IPS-18a (cell line): Measurements from ENCODE around the gene IL22RA2.

Source experiments
- H3K27ac ChIP-seq: one replicate; pipeline ENCODE4 v1.5.1; 2013; ENCODE audit warnings: low read length
- H3K27me3 ChIP-seq: one replicate; pipeline ENCODE4 v1.6.1; 2013; ENCODE audit warnings: mild to moderate bottlenecking, low read length; ENCODE audit not compliant: control insufficient read depth, insufficient read depth
- H3K36me3 ChIP-seq: one replicate; pipeline ENCODE4 v1.6.1; 2013; ENCODE audit warnings: low read depth, low read length; ENCODE audit not compliant: control insufficient read depth
- H3K4me1 ChIP-seq: one replicate; pipeline ENCODE4 v1.6.1; 2013; ENCODE audit warnings: low read depth, low read length; ENCODE audit not compliant: control insufficient read depth
- H3K4me3 ChIP-seq: one replicate; pipeline ENCODE4 v1.5.1; 2013; ENCODE audit warnings: low read length
- H3K9ac ChIP-seq: one replicate; pipeline ENCODE4 v1.6.1; 2013; ENCODE audit warnings: mild to moderate bottlenecking, low read length, moderate library complexity
- H3K9me3 ChIP-seq: one replicate; pipeline ENCODE4 v1.6.1; 2013; ENCODE audit warnings: low read depth, low read length; ENCODE audit not compliant: control insufficient read depth

IL22RA2 gene

GRCh38 chr6:137163732-137164318 lies 9.6 kb downstream of the IL22RA2 start:
- H3K9ac ChIP-seq, result no peak overlapping the region
- peaks cover 12% of the 10 kb centered on the region for H3K9me3 ChIP-seq
- no peaks in the 10 kb centered on the region for H3K4me1 ChIP-seq
- H3K4me3 ChIP-seq, result no peak overlapping the region
- no peak overlapping the region for H3K27ac ChIP-seq
- H3K27me3 ChIP-seq, result no peaks in the 10 kb centered on the region
- no peaks in the 10 kb centered on the region for H3K36me3 ChIP-seq

GRCh38 chr6:137162692-137163306 lies 10.6 kb downstream of the IL22RA2 start:
- Histone ChIP-seq H3K36me3 (no peaks in the 10 kb centered on the region), H3K4me1 (no peaks in the 10 kb centered on the region), H3K4me3 (no peak overlapping the region), H3K27me3 (no peaks in the 10 kb centered on the region), H3K27ac (no peak overlapping the region), H3K9me3 (peaks cover 12% of the 10 kb centered on the region), H3K9ac (no peak overlapping the region)

- H3K9ac ChIP-seq, result no peak overlapping the region
- peaks cover 12% of the 10 kb centered on the region for H3K9me3 ChIP-seq
- H3K4me3 ChIP-seq, result no peak overlapping the region
- H3K4me1 ChIP-seq, result no peaks in the 10 kb centered on the region
- H3K36me3 ChIP-seq, result no peaks in the 10 kb centered on the region
- H3K27ac ChIP-seq, result no peak overlapping the region
- no peaks in the 10 kb centered on the region for H3K27me3 ChIP-seq
These were observed 11.5 kb downstream of the IL22RA2 start for GRCh38 chr6:137161949-137162348.

GRCh38 chr6:137160763-137161162 lies 12.7 kb downstream of the IL22RA2 start:
- Histone ChIP-seq H3K4me3 (no peak overlapping the region), H3K9ac (no peak overlapping the region), H3K4me1 (no peaks in the 10 kb centered on the region), H3K27me3 (no peaks in the 10 kb centered on the region), H3K9me3 (peaks cover 12% of the 10 kb centered on the region), H3K36me3 (no peaks in the 10 kb centered on the region), H3K27ac (no peak overlapping the region)

- Histone ChIP-seq H3K4me1 (no peaks in the 10 kb centered on the region), H3K4me3 (no peak overlapping the region), H3K36me3 (no peaks in the 10 kb centered on the region), H3K27ac (no peak overlapping the region), H3K9me3 (peaks cover 12% of the 10 kb centered on the region), H3K27me3 (no peaks in the 10 kb centered on the region), H3K9ac (no peak overlapping the region)
These were observed 13.5 kb downstream of the IL22RA2 start for GRCh38 chr6:137159912-137160311.

- no peak overlapping the region for H3K9ac ChIP-seq
- no peak overlapping the region for H3K27ac ChIP-seq
- H3K27me3 ChIP-seq, result no peaks in the 10 kb centered on the region
- no peak overlapping the region for H3K4me3 ChIP-seq
- no peaks in the 10 kb centered on the region for H3K9me3 ChIP-seq
- H3K4me1 ChIP-seq, result no peaks in the 10 kb centered on the region
- no peaks in the 10 kb centered on the region for H3K36me3 ChIP-seq
These were observed 15.8 kb downstream of the IL22RA2 start for GRCh38 chr6:137157601-137158000.

GRCh38 chr6:137156650-137157049 lies 16.8 kb downstream of the IL22RA2 start:
- H3K4me1 ChIP-seq, result no peaks in the 10 kb centered on the region
- H3K27me3 ChIP-seq, result no peaks in the 10 kb centered on the region
- H3K4me3 ChIP-seq, result no peak overlapping the region
- H3K9me3 ChIP-seq, result no peaks in the 10 kb centered on the region
- no peak overlapping the region for H3K9ac ChIP-seq
- no peaks in the 10 kb centered on the region for H3K36me3 ChIP-seq
- H3K27ac ChIP-seq, result no peak overlapping the region

- H3K9ac ChIP-seq, result no peak overlapping the region
- no peak overlapping the region for H3K4me3 ChIP-seq
- H3K4me1 ChIP-seq, result no peaks in the 10 kb centered on the region
- H3K27me3 ChIP-seq, result no peaks in the 10 kb centered on the region
- no peaks in the 10 kb centered on the region for H3K36me3 ChIP-seq
- H3K27ac ChIP-seq, result no peak overlapping the region
- H3K9me3 ChIP-seq, result no peaks in the 10 kb centered on the region
These were observed 17.6 kb downstream of the IL22RA2 start for GRCh38 chr6:137155830-137156229.

- H3K27me3 ChIP-seq, result no peaks in the 10 kb centered on the region
- no peak overlapping the region for H3K4me3 ChIP-seq
- H3K27ac ChIP-seq, result no peak overlapping the region
- H3K9ac ChIP-seq, result no peak overlapping the region
- no peaks in the 10 kb centered on the region for H3K36me3 ChIP-seq
- H3K4me1 ChIP-seq, result no peaks in the 10 kb centered on the region
- no peaks in the 10 kb centered on the region for H3K9me3 ChIP-seq
These were observed 23.4 kb downstream of the IL22RA2 start for GRCh38 chr6:137150072-137150471.

- no peaks in the 10 kb centered on the region for H3K4me1 ChIP-seq
- no peak overlapping the region for H3K4me3 ChIP-seq
- no peaks in the 10 kb centered on the region for H3K36me3 ChIP-seq
- no peaks in the 10 kb centered on the region for H3K27me3 ChIP-seq
- H3K9ac ChIP-seq, result no peak overlapping the region
- no peak overlapping the region for H3K27ac ChIP-seq
- no peaks in the 10 kb centered on the region for H3K9me3 ChIP-seq
These were observed 24.4 kb downstream of the IL22RA2 start for GRCh38 chr6:137149035-137149393.

- no peak overlapping the region for H3K4me3 ChIP-seq
- no peaks in the 10 kb centered on the region for H3K27me3 ChIP-seq
- H3K9me3 ChIP-seq, result no peaks in the 10 kb centered on the region
- no peak overlapping the region for H3K27ac ChIP-seq
- no peaks in the 10 kb centered on the region for H3K36me3 ChIP-seq
- no peaks in the 10 kb centered on the region for H3K4me1 ChIP-seq
- no peak overlapping the region for H3K9ac ChIP-seq
These were observed 25.0 kb downstream of the IL22RA2 start for GRCh38 chr6:137148306-137149034.

GRCh38 chr6:137147195-137147594 lies 26.2 kb downstream of the IL22RA2 start:
- Histone ChIP-seq H3K9me3 (no peaks in the 10 kb centered on the region), H3K9ac (no peak overlapping the region), H3K27ac (no peak overlapping the region), H3K36me3 (no peaks in the 10 kb centered on the region), H3K4me1 (no peaks in the 10 kb centered on the region), H3K4me3 (no peak overlapping the region), H3K27me3 (no peaks in the 10 kb centered on the region)
